ENCODE data around the gene ZNF506.

DNA sequence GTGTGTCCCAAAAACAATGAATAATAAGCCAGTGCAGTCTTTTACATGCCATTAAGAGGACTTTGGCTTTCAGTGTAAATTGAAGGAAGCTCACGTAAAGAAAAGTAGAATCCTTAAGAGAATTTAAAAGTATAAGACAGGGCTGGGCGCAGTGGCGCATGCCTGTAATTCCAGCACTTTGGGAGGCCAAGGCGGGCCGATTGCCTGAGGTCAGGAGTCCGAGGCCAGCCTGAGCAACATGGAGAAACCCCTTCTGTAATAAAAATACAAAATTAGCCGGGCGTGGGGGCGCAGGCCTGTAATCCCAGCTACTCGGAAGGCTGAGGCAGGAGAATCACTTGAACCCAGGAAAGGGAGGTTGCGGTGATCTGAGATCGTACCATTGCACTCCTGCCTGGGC lies 26.2 kb upstream of the ZNF506 start:
- TF ChIP-seq, protein P1, sequence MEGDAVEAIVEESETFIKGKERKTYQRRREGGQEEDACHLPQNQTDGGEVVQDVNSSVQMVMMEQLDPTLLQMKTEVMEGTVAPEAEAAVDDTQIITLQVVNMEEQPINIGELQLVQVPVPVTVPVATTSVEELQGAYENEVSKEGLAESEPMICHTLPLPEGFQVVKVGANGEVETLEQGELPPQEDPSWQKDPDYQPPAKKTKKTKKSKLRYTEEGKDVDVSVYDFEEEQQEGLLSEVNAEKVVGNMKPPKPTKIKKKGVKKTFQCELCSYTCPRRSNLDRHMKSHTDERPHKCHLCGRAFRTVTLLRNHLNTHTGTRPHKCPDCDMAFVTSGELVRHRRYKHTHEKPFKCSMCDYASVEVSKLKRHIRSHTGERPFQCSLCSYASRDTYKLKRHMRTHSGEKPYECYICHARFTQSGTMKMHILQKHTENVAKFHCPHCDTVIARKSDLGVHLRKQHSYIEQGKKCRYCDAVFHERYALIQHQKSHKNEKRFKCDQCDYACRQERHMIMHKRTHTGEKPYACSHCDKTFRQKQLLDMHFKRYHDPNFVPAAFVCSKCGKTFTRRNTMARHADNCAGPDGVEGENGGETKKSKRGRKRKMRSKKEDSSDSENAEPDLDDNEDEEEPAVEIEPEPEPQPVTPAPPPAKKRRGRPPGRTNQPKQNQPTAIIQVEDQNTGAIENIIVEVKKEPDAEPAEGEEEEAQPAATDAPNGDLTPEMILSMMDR (conservative IDR thresholded peaks at IDR 0.05 in 1 of 2, IDR thresholded peaks at IDR 0.05 in 1 of 2; ENCODE audit: extremely low read depth in 1 of 2, insufficient read depth in 1 of 2, low read depth in 1 of 2, low read length in 2 of 2) = no peak
- TF ChIP-seq EZH2 (IDR thresholded peaks at IDR 0.05; ENCODE audit: borderline replicate concordance, low read length) = no peak

All from mammary epithelial cell (primary cell).